Measurements from ENCODE around the gene CACNA1C. TPM values are rescaled to one million over a fixed set of nuclear protein-coding genes. Genes with fewer than 3 reads are reported as not detected.

The CACNA1C gene
- total RNA-seq, 1 donor from 2014 or later: 11.7 TPM

DNA sequence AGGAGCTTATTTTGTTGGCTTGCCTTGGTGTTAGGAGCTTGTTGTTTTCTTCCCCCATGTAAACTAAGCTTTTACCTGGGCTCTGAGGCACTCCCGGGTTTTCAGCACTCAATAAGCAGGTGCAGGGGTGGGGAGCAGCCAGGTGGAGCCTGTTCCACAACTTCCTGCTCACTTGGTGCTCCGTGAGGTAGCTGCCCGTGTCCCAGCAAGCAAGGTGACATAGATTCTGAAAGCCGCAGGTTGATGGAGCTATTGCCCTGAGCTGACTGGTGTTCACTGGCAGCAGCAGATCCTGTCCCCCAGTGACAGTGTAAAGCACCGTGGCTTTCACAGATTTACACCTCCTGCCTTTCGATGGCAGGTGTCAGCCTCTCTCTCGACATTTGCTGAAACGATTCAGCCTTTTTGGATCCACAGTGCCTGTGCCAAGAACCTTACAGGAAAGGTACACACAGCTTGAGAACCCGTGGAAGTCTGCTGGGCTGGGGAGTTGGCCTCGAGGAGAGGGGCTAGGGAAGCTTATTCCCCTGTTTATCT is 446.2 kb downstream of the CACNA1C start:
- Mint-ChIP-seq H3K4me1 (ENCODE audit: low read depth) (peaks cover 8% of the 10 kb centered on the region), H3K4me3 (ENCODE audit: low read depth) (no peak overlapping the region), H3K27me3 (peaks cover 55% of the 10 kb centered on the region), H3K9me3 (ENCODE audit: low read depth) (no peaks in the 10 kb centered on the region), H3K27ac (no peak overlapping the region), H3K36me3 (ENCODE audit: insufficient read depth) (no peaks in the 10 kb centered on the region)
- TF ChIP-seq, protein P1, sequence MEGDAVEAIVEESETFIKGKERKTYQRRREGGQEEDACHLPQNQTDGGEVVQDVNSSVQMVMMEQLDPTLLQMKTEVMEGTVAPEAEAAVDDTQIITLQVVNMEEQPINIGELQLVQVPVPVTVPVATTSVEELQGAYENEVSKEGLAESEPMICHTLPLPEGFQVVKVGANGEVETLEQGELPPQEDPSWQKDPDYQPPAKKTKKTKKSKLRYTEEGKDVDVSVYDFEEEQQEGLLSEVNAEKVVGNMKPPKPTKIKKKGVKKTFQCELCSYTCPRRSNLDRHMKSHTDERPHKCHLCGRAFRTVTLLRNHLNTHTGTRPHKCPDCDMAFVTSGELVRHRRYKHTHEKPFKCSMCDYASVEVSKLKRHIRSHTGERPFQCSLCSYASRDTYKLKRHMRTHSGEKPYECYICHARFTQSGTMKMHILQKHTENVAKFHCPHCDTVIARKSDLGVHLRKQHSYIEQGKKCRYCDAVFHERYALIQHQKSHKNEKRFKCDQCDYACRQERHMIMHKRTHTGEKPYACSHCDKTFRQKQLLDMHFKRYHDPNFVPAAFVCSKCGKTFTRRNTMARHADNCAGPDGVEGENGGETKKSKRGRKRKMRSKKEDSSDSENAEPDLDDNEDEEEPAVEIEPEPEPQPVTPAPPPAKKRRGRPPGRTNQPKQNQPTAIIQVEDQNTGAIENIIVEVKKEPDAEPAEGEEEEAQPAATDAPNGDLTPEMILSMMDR (IDR thresholded peaks at IDR 0.05; ENCODE audit: unreplicated experiment): no peak
- no peak for DNase-seq (ENCODE audit: low spot score, unreplicated experiment)

DNA sequence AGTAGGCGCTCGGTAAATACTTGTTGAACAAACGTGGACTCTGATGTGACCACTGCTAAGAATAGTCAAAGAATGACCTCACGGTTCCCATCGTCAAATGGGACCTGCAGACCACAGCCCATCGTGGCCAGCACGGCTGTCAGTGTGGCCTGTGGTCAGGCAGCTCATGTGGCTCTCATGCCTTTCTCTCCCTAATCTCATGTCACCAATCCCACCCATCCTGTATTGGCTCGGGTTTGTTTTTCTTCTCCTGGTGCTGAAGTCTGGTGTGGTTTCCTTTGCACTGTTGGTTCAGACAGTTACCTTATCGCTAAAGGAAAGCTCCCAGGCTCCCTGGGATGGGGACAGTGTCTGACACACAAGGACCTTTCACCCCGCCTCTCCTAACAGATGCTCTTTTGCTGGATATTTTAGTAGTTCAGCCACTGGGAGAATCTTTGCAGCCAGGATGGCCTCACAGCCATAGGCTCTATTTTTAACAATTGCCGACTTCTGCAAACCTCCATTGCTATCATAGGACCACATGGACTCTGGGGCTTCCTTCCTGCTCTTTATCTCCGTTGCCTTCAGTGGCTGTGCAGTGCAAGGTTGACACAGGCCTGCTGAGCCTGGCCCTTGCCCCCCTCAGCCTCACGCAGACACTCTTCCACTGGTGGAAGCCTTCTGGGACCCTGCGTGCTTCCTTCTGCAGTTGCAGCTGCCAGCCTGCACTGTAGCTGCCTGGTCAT is 448.8 kb downstream of the CACNA1C start:
- no peak overlapping the region for H3K4me3 Mint-ChIP-seq (ENCODE audit: low read depth)
- H3K9me3 Mint-ChIP-seq (ENCODE audit: low read depth): no peaks in the 10 kb centered on the region
- H3K4me1 Mint-ChIP-seq (ENCODE audit: low read depth): peaks cover 8% of the 10 kb centered on the region
- H3K36me3 Mint-ChIP-seq (ENCODE audit: insufficient read depth): no peaks in the 10 kb centered on the region
- TF ChIP-seq, protein P1 (IDR thresholded peaks at IDR 0.05; ENCODE audit: unreplicated experiment): no peak
- no peak for DNase-seq (ENCODE audit: low spot score, unreplicated experiment)
- H3K27ac Mint-ChIP-seq: no peak overlapping the region
- peaks cover 58% of the 10 kb centered on the region for H3K27me3 Mint-ChIP-seq

DNA sequence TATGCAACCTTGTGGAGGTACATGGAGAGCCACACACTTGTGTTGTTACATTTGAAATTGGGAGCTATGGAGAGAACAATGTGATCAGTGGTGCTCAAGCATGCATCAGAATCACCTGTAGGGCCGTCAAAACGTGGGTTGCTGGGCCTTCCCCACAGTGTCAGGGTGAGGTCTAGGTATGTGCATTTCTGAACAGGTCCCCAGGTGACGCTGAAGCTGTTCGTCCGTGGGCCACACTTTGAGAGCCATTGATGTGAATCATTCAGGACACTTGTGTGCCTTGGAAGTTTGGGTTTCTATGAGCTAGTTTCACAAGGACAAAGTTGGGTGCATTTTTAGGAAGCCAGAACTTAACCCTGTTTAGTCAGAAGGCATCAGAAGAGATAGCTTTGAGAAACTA is 450.2 kb downstream of the CACNA1C start:
- no peaks in the 10 kb centered on the region for H3K9me3 Mint-ChIP-seq (ENCODE audit: low read depth)
- H3K27ac Mint-ChIP-seq: no peak overlapping the region
- H3K36me3 Mint-ChIP-seq (ENCODE audit: insufficient read depth): no peaks in the 10 kb centered on the region
- peaks cover 63% of the 10 kb centered on the region for H3K27me3 Mint-ChIP-seq
- H3K4me1 Mint-ChIP-seq (ENCODE audit: low read depth): peaks cover 8% of the 10 kb centered on the region
- TF ChIP-seq, protein P1 (IDR thresholded peaks at IDR 0.05; ENCODE audit: unreplicated experiment): no peak
- no peak overlapping the region for H3K4me3 Mint-ChIP-seq (ENCODE audit: low read depth)
- no peak for DNase-seq (ENCODE audit: low spot score, unreplicated experiment)

DNA sequence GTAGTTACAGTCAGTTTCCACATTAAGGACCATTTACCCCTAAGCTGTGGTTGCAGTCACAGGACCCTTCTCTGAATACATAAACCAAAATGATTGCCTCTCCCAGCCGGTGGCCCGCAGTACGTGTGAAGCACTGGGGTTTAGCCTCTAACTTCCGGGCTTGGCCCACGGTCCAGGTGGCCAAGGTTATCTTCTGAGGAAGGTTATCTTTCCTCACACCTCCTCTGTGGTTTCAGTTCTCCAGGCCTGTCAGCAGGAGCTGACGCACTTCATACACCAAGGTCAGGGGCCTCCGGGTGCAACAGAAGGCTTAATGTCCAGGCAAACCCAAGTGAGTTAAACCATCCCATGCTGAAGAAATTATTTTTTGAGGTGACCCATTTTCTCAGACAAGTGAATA is 451.0 kb downstream of the CACNA1C start:
- DNase-seq (ENCODE audit: low spot score, unreplicated experiment): no peak
- Mint-ChIP-seq H3K4me1 (ENCODE audit: low read depth) (peaks cover 8% of the 10 kb centered on the region), H3K4me3 (ENCODE audit: low read depth) (no peak overlapping the region), H3K27ac (no peak overlapping the region), H3K9me3 (ENCODE audit: low read depth) (no peaks in the 10 kb centered on the region), H3K27me3 (peaks cover 60% of the 10 kb centered on the region), H3K36me3 (ENCODE audit: insufficient read depth) (no peaks in the 10 kb centered on the region)
- TF ChIP-seq, protein P1 (IDR thresholded peaks at IDR 0.05; ENCODE audit: unreplicated experiment): no peak

DNA sequence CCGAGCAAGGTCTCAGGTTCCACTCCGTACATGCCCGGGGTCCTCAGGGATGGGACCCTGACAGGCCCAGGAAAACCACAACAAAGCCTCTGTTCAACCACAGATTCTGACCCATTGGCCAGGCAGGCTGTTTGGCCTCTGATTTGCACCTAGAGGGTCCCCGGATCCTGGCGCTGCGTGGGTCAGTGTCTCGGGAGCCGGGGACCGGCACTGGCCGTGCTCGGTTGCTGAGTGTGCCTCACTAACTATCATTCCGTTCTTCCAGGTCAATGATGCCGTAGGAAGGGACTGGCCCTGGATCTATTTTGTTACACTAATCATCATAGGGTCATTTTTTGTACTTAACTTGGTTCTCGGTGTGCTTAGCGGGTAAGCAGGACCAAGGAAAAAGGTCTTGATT is 451.8 kb downstream of the CACNA1C start:
- Mint-ChIP-seq H3K4me3 (ENCODE audit: low read depth) (no peak overlapping the region), H3K4me1 (ENCODE audit: low read depth) (peaks cover 8% of the 10 kb centered on the region), H3K27ac (no peak overlapping the region), H3K9me3 (ENCODE audit: low read depth) (no peaks in the 10 kb centered on the region), H3K27me3 (peaks cover 52% of the 10 kb centered on the region), H3K36me3 (ENCODE audit: insufficient read depth) (no peaks in the 10 kb centered on the region)
- TF ChIP-seq, protein P1 (IDR thresholded peaks at IDR 0.05; ENCODE audit: unreplicated experiment): no peak
- no peak for DNase-seq (ENCODE audit: low spot score, unreplicated experiment)

Data from progenitor cell of endocrine pancreas (in vitro differentiated cells).